Prostate gland (tissue), 2 donors: ENCODE data around the gene TSR3.

Source experiments
- POLR2A ChIP-seq: fragments of 450-650 bp; IDR thresholded peaks from one replicate; pipeline ENCODE4 v1.6.1; 2016; ENCODE audit warnings: antibody characterized with exemption, mild to moderate bottlenecking
- POLR2AphosphoS5 ChIP-seq: sonication (generic); formaldehyde crosslinking; IDR thresholded peaks from one replicate; pipeline ENCODE4 v1.6.1; 2017; ENCODE audit warnings: antibody characterized with exemption
- TF ChIP-seq, protein P1 (sequence below), 4 experiments: fragments of 200-600 bp in 2 of 4; fragments of 450-650 bp in 2 of 4; sonication (generic) in 2 of 4; IDR thresholded peaks; 1 replicate in 3 of 4; 2 replicates in 1 of 4; pipeline ENCODE4 v1.5.1; 2016 to 2019; ENCODE audit warnings: antibody characterized with exemption in 4 of 4, mild to moderate bottlenecking in 2 of 4, moderate library complexity in 2 of 4

GRCh38 chr16:1325261-1325660, 26.4 kb downstream of the TSR3 start:
- TF ChIP-seq POLR2A, result no peak
- no peak for TF ChIP-seq POLR2AphosphoS5
- TF ChIP-seq, protein P1, sequence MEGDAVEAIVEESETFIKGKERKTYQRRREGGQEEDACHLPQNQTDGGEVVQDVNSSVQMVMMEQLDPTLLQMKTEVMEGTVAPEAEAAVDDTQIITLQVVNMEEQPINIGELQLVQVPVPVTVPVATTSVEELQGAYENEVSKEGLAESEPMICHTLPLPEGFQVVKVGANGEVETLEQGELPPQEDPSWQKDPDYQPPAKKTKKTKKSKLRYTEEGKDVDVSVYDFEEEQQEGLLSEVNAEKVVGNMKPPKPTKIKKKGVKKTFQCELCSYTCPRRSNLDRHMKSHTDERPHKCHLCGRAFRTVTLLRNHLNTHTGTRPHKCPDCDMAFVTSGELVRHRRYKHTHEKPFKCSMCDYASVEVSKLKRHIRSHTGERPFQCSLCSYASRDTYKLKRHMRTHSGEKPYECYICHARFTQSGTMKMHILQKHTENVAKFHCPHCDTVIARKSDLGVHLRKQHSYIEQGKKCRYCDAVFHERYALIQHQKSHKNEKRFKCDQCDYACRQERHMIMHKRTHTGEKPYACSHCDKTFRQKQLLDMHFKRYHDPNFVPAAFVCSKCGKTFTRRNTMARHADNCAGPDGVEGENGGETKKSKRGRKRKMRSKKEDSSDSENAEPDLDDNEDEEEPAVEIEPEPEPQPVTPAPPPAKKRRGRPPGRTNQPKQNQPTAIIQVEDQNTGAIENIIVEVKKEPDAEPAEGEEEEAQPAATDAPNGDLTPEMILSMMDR (IDR thresholded peaks at IDR 0.05), result no peak
